GM18505 (cell line): ENCODE results near the gene IER5L.

ENCODE experiments used
- ATAC-seq: cut with Tn5 transposase; IDR thresholded peaks from one replicate; pipeline ENCODE4 v1.9.1; 2021; ENCODE audit not compliant: unreplicated experiment
- POLR2A ChIP-seq: IDR thresholded peaks from 4 replicates; pipeline ENCODE4 v1.6.1; 2011; ENCODE audit warnings: borderline replicate concordance; ENCODE audit not compliant: insufficient read depth, insufficient read length; ENCODE audit errors: extremely low read depth

IER5L gene

GRCh38 chr9:129182625-129183494, 4.8 kb upstream of the IER5L start:
- no peak for TF ChIP-seq POLR2A
- no peak for ATAC-seq

DNA sequence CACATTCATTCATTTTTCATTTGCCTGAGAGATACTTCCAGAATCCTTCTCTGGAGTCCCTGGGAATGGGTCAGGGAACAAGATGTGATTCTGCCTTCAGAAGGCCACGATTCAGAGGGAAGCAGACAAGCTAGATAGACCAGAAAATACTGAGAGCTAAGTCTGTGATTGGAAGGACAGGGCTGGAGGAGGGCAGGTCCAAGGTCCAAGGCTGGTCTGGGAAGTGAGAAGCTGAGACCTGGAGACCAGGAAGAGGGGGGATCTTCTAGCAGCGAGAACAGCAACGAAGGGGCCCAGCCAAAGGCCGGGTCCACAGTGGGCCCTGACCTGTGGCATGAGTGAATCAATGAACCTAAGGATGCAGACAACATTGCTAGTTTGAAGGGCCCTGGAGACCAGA, 4.1 kb upstream of the IER5L start:
- ATAC-seq, result no peak
- TF ChIP-seq POLR2A, result no peak

DNA sequence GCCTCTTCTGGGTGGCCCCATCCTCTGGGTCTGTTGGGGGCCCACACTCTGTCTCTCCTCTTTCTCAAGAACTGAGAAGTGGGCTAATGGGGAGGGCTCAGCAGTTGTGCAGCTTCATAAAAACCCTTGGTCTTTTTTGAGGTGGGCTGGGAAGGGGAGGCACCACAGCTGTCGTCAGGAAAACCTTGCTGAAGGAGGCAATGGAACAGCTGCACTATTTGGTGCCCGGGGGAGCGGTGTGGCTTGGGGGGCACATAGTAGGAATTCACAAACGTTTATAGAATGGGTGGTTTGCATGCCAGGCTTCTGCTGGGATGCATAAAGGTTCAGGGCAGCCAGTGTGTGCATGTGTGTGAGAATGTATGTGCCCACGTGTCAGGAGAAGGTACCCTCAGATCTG, 3.2 kb upstream of the IER5L start:
- no peak for ATAC-seq
- no peak for TF ChIP-seq POLR2A

GRCh38 chr9:129178568-129179382, 714 bp upstream of the IER5L start:
- ATAC-seq, result no peak
- no peak for TF ChIP-seq POLR2A

DNA sequence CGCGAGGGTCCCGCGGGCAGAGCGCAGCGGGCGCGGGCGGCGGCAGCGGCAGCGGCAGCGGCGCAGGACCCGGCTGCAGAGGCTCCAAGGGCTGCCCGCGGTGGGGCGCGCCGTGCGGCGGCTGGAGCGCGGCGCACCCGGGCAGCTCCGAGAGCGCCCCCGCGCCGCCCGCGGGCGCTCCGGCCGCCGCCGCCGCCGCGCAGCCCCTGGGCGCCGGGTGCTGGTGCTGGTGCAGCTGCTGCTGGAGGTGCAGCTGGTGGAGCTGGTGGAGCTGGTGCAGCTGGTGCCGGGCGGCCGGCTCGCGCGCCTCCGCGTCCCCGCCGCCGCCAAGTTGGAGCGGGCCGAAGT, 644 bp downstream of the IER5L start:
- TF ChIP-seq POLR2A, result no peak
- ATAC-seq, result peak; percentile 16

DNA sequence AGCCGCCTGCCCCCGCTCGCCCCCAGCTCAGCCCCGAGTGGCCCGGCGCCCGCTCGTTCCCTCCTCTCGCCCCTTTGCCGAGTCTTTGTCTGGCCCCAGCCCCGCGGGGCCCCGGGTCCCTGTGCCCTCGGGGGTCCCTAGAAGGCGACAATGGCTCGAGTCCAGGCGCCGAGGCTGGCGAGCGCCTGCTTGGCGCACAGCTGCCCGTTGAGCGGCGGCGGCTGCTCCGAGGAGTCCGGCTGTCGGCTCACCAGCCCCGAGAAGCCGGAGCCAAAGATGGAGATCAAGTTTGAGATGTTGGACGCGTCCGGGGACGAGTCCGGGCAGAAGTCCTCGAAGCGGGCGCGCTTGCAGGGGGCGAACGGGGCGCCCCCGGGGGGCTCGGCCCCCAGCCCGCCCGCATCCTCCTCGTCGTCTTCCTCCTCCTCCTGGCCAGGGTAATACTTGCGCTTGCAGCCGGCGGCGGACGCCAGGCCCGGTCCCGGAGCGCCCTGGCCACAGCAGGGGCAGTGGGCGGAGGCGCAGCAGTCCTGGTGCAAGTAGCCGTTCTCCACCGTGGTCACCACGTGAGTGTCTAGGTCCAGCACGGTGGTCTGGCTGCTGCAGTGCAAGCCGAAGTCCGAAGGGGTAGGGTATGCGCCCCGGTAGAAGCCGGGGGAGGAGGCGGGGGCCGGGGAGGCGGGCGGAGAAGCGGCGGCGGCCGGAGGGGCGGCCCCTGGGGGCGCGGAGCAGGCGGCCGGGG, 1.2 kb downstream of the IER5L start:
- TF ChIP-seq POLR2A, result no peak
- ATAC-seq, result no peak

GRCh38 chr9:129175825-129176633, 2.0 kb downstream of the IER5L start:
- peak; percentile 14 for ATAC-seq
- peak; percentile 62 for TF ChIP-seq POLR2A

DNA sequence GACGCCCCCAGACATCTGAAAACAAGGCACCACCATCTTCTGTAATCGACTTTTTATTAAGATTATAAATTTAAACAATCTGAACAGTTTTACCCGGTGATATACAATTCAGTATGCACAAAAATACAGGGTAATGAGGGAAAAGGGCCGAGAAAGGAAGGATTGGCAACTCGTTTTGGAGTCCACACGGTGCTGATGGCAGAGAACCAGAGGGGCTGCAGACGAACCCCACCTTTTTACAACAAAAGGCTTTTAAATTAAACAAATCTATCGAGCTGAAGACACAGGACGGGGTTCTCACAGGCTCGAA, 2.6 kb downstream of the IER5L start:
- ATAC-seq, result no peak

DNA sequence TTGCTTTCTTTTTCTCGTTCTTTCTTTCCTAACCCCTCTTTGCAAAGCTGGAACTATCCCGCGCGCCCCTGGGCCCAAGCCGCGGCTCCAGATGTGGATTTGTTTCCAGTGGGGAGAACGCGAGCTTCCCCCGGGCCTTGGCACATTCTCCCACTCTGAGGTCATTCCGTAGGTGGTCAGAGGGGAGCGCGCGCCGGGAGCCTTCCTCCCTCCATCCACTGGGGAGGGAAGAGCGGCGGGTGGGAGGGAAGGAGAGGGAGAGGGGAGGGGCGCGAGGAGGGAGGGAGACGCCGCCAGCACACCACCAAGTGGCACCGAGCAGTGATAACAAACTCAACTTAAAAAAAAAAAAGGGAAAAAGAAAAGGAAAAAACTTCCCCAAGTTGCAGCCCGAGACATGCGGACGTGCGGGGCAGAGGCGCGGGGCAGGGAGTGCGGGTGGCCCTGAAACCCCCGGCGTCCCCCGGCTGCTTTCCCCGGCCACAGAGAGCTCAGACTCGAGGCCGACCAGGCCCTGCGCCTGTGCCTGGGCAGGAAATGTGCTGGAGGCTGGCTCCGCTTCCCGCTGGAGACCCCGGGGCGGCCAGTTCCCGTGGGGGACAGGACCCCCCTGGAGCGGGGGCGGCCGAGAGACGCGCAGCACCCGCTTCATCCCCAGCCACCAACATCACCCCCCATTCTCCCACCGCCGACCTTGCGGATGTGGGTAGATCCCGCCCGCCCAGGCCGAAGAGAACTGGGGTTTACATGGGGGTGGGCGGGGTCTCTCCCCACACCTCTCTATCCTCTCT, 3.1 kb downstream of the IER5L start:
- ATAC-seq, result no peak
- TF ChIP-seq POLR2A, result no peak

More for the DNA sequence above, 2.6 kb downstream of the IER5L start:
- no peak for TF ChIP-seq POLR2A

DNA sequence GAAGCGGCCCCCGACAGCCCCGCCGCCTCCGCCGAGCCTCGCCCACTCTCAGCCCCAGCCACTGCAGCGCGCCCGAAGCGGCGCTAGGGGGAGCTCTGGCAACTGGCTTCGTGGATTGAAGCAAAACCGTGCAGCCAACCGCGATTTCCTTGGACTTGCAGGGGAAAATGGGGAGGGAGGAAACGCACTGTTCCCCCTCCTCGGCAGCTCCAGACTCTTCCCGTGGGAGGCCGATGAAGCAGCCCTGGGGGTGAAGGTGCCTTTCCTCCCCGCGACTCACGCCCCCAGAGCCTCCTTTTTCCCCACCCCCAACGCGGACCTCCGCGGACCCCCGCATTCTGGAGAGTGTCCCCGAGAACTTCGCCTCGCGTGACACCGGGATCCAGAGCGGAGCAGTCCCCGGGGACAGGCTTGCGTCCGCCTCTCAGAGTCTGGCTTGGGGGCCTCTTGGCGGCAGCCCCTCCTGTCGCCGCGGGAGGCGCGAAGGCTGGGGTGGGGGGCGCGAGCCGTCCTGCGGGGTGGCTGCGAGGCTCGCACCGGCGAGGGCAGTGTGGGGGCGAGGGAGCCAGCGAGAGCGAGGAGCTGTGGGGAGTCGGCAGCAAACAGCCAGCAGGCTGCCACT, 3.8 kb downstream of the IER5L start:
- no peak for TF ChIP-seq POLR2A
- ATAC-seq, result no peak

- ATAC-seq, result no peak
- TF ChIP-seq POLR2A, result no peak
These were observed 4.6 kb downstream of the IER5L start for GRCh38 chr9:129173296-129174101.
